ENCODE data around the gene DDX28.

GRCh38 chr16:67996666-67997065 lies 26.4 kb downstream of the DDX28 start:
- TF ChIP-seq CTCF (conservative IDR thresholded peaks at IDR 0.05; ENCODE audit: low read depth, low read length) (no peak), EZH2 (IDR thresholded peaks at IDR 0.05; ENCODE audit: low read length, unreplicated experiment) (no peak)
